Muscle layer of colon (tissue), 2 donors: ENCODE results near the gene CTSA.

ENCODE experiments used
- H3K27ac ChIP-seq: one replicate; pipeline ENCODE4 v1.7.0; 2013; ENCODE audit warnings: low read depth, mild to moderate bottlenecking, low read length, moderate library complexity
- H3K27me3 ChIP-seq, 2 donors: one replicate each; pipeline ENCODE4 v1.7.0; 2013; ENCODE audit warnings: low read length in 2 of 2, mild to moderate bottlenecking in 2 of 2; ENCODE audit not compliant: insufficient read depth in 2 of 2, control insufficient read depth in 1 of 2
- H3K36me3 ChIP-seq: one replicate; pipeline ENCODE4 v1.7.0; 2013; ENCODE audit warnings: mild to moderate bottlenecking, low read length; ENCODE audit not compliant: insufficient read depth
- H3K4me1 ChIP-seq: one replicate; pipeline ENCODE4 v1.7.0; 2013; ENCODE audit warnings: mild to moderate bottlenecking, low read length; ENCODE audit not compliant: insufficient read depth
- H3K4me3 ChIP-seq, 2 donors: one replicate each; pipeline ENCODE4 v1.7.0; 2013; ENCODE audit warnings: low read length in 2 of 2, low read depth in 1 of 2, mild to moderate bottlenecking in 1 of 2, moderate library complexity in 1 of 2
- H3K9ac ChIP-seq: one replicate; pipeline ENCODE4 v1.7.0; 2013; ENCODE audit warnings: low read length
- H3K9me3 ChIP-seq: one replicate; pipeline ENCODE4 v1.7.0; 2013; ENCODE audit warnings: mild to moderate bottlenecking, low read length
- donor health status: abdominal sarcoma.
- donor health status: Adenocarcinoma of cecum.

The CTSA gene

DNA sequence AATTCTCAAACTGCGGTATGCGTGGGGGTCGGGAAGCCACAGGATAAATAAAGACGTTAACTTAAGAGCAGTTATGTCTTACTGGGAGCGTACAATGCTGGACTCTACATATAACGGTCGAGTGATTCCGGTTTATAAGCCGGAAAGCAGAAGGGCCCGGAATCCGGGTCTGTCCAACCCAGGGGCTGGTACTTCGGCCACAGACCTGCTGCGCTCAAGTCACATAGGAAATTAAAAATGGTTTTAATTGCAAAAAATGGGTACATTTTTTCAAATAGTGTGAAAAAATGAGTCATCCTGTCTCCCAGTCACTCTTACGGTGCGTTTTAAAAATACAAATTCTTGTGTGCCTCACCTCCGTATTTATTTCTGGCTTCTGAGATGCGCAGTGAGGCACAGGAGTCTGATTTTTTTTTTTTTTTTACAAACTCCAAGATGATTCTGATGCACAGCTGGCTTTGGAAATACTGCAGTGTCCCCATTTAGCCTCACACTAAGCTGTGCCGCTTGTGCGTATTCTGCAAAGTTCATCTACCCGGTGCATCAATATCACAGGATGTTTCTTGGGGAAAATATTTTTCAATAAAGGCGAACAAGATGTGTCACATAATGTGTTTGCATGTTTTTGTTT, 44.4 kb downstream of the CTSA start:
- peak overlapping the region; percentile 52 for H3K27ac ChIP-seq
- H3K36me3 ChIP-seq, result peaks cover 38% of the 10 kb centered on the region
- H3K27me3 ChIP-seq, result no peaks in the 10 kb centered on the region
- peak overlapping the region; percentile 91 for H3K9ac ChIP-seq
- peaks cover 8% of the 10 kb centered on the region for H3K4me1 ChIP-seq
- H3K4me3 ChIP-seq, result peak overlapping the region; percentile 57 to 97
- H3K9me3 ChIP-seq, result no peaks in the 10 kb centered on the region

GRCh38 chr20:45937765-45938164, 46.6 kb downstream of the CTSA start:
- Histone ChIP-seq H3K4me3 (no peak overlapping the region), H3K4me1 (peaks cover 8% of the 10 kb centered on the region), H3K27me3 (no peaks in the 10 kb centered on the region), H3K27ac (no peak overlapping the region), H3K9me3 (no peaks in the 10 kb centered on the region), H3K36me3 (peaks cover 49% of the 10 kb centered on the region), H3K9ac (no peak overlapping the region)

GRCh38 chr20:45938727-45939438, 47.7 kb downstream of the CTSA start:
- H3K4me3 ChIP-seq, result no peak overlapping the region
- H3K9me3 ChIP-seq, result no peaks in the 10 kb centered on the region
- no peak overlapping the region for H3K27ac ChIP-seq
- peaks cover 61% of the 10 kb centered on the region for H3K36me3 ChIP-seq
- H3K4me1 ChIP-seq, result no peaks in the 10 kb centered on the region
- no peaks in the 10 kb centered on the region for H3K27me3 ChIP-seq
- no peak overlapping the region for H3K9ac ChIP-seq

DNA sequence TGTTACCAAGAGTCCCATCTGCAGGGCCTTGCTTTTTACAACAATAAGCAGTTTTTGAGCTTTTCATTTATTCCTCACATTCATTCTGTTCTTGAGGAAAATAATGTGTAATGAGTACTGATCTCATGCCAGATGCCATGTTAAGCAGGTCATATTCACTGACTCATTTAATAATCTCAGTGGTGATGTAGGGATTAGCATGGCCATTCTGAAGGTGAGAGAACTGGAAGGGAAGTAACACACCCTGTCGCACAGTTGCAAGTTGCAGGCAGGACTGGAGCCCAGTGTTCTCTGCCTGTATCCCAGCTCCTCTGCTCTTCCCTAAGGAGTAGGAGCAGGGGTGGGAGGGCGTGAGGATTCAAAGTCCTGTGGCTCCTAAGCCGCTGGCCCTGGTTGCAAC, 48.9 kb downstream of the CTSA start:
- Histone ChIP-seq H3K27ac (no peak overlapping the region), H3K4me1 (no peaks in the 10 kb centered on the region), H3K9ac (no peak overlapping the region), H3K9me3 (no peaks in the 10 kb centered on the region), H3K4me3 (no peak overlapping the region), H3K36me3 (peaks cover 72% of the 10 kb centered on the region), H3K27me3 (no peaks in the 10 kb centered on the region)

- Histone ChIP-seq H3K36me3 (peaks cover 76% of the 10 kb centered on the region), H3K27me3 (no peaks in the 10 kb centered on the region), H3K4me1 (no peaks in the 10 kb centered on the region), H3K27ac (no peak overlapping the region), H3K9me3 (no peaks in the 10 kb centered on the region), H3K9ac (no peak overlapping the region), H3K4me3 (no peak overlapping the region)
Observed at GRCh38 chr20:45940469-45940868, 49.3 kb downstream of the CTSA start.

- Histone ChIP-seq H3K27ac (no peak overlapping the region), H3K4me3 (no peak overlapping the region), H3K36me3 (peaks cover 89% of the 10 kb centered on the region), H3K9ac (no peak overlapping the region), H3K4me1 (no peaks in the 10 kb centered on the region), H3K27me3 (no peaks in the 10 kb centered on the region), H3K9me3 (no peaks in the 10 kb centered on the region)
Observed at GRCh38 chr20:45943613-45944012, 52.5 kb downstream of the CTSA start.

DNA sequence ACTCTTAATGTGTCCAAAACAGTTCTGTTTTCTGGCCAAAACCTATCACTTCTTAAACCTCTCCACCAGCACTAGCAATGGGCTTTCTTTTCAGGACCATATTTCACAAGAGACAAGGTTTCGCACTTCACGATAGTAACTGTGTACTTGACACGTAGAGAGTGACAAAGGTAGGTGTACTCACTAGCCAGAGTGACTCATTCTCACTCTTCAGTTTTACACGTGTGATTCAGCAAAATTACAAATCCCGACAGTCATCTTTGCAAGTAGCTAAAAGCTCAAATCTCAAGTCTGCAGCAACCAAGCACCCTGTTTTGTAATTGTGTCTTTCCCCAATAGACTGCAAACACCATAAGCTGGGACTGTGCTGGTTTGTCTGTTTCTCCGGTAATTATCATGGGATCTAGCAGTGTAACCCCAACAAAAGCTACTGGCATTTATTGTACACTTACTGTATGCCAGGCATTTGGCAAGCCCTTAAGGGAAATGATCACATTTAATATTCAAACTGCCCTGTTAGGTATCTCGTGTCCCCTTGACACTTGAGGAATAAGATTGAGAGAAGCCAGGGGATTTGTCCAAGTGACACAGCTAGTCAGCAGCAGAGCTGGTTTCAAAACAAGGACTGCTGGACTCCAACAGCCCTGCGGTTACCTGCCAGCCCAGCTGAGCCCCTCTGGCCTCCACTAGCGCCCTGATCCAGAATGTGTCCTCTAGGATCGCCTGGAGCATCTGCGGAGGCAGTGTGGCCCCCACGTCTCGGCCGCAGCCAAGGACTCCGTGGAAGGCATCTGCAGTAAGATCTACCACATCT, 53.2 kb downstream of the CTSA start:
- H3K4me1 ChIP-seq, result no peaks in the 10 kb centered on the region
- no peaks in the 10 kb centered on the region for H3K9me3 ChIP-seq
- no peak overlapping the region for H3K27ac ChIP-seq
- H3K9ac ChIP-seq, result no peak overlapping the region
- H3K27me3 ChIP-seq, result no peaks in the 10 kb centered on the region
- no peak overlapping the region for H3K4me3 ChIP-seq
- H3K36me3 ChIP-seq, result peaks cover 89% of the 10 kb centered on the region

GRCh38 chr20:45944965-45945677, 54.0 kb downstream of the CTSA start:
- no peak overlapping the region for H3K4me3 ChIP-seq
- H3K27ac ChIP-seq, result no peak overlapping the region
- H3K27me3 ChIP-seq, result no peaks in the 10 kb centered on the region
- no peak overlapping the region for H3K9ac ChIP-seq
- H3K4me1 ChIP-seq, result no peaks in the 10 kb centered on the region
- peaks cover 89% of the 10 kb centered on the region for H3K36me3 ChIP-seq
- no peaks in the 10 kb centered on the region for H3K9me3 ChIP-seq

DNA sequence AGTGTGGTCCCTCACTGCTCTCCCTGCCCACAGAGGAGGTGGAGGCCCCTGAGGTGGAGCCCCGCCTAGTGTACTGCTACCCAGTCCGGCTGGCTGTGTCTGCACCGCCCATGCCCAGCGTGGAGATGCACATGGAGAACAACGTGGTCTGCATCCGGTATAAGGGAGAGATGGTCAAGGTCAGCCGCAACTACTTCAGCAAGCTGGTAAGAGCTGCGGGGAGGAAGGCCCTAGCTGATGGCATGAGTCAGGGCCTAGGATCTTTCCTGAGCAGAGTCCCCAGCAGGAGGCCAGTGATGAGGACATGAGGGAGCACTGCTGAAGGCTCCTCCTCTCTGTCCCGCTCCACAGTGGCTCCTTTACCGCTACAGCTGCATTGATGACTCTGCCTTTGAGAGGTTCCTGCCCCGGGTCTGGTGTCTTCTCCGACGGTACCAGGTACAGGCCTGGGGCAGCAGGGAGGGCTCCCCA, 54.6 kb downstream of the CTSA start:
- Histone ChIP-seq H3K27ac (no peak overlapping the region), H3K36me3 (peaks cover 89% of the 10 kb centered on the region), H3K9ac (no peak overlapping the region), H3K4me3 (no peak overlapping the region), H3K27me3 (no peaks in the 10 kb centered on the region), H3K9me3 (no peaks in the 10 kb centered on the region), H3K4me1 (no peaks in the 10 kb centered on the region)

DNA sequence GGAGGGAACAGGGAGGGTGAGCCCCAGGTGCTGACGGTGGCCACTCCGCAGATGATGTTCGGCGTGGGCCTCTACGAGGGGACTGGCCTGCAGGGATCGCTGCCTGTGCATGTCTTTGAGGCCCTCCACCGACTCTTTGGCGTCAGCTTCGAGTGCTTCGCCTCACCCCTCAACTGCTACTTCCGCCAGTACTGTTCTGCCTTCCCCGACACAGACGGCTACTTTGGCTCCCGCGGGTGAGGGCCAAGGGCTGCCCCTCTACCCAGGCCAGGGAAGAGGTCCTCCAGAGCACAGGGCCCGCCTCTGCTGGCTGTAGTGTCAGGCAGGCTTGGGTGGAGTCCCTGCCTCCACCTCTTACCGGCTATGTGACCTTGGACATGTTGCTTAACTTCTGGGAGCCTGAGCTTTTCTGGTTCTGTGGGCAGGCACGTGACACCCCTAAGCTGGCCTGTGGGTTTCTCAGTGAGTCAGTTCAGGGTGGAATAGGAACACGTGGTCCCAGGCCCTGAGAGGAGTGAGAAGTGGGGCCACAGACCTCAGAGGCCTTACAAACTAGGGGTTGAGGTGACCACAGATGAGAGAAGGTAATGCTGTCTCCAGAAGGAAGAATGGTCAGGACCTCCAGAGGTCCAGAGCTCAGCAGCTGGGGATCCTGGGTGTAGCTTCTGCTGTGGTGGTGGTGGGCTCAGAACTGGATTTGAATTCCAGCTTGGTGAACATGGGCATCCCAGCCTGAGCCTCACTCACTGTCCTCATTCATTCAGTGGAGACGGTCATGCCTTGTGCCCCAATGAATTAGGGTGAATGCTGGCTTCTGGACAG, 55.2 kb downstream of the CTSA start:
- peaks cover 89% of the 10 kb centered on the region for H3K36me3 ChIP-seq

More for the DNA sequence above, 55.2 kb downstream of the CTSA start:
- Histone ChIP-seq H3K27ac (peak overlapping the region; percentile 34), H3K9me3 (no peaks in the 10 kb centered on the region), H3K9ac (no peak overlapping the region), H3K4me1 (no peaks in the 10 kb centered on the region), H3K27me3 (no peaks in the 10 kb centered on the region), H3K4me3 (no peak overlapping the region)
